GM18505 (cell line): ENCODE data around the gene RAB12.

Source experiments
- ATAC-seq: cut with Tn5 transposase; IDR thresholded peaks from one replicate; pipeline ENCODE4 v1.9.1; 2021; ENCODE audit not compliant: unreplicated experiment
- POLR2A ChIP-seq: IDR thresholded peaks from 4 replicates; pipeline ENCODE4 v1.6.1; 2011; ENCODE audit warnings: borderline replicate concordance; ENCODE audit not compliant: insufficient read depth, insufficient read length; ENCODE audit errors: extremely low read depth

The RAB12 gene

GRCh38 chr18:8667846-8668245 is 58.6 kb downstream of the RAB12 start:
- ATAC-seq = no peak
- TF ChIP-seq POLR2A = no peak

DNA sequence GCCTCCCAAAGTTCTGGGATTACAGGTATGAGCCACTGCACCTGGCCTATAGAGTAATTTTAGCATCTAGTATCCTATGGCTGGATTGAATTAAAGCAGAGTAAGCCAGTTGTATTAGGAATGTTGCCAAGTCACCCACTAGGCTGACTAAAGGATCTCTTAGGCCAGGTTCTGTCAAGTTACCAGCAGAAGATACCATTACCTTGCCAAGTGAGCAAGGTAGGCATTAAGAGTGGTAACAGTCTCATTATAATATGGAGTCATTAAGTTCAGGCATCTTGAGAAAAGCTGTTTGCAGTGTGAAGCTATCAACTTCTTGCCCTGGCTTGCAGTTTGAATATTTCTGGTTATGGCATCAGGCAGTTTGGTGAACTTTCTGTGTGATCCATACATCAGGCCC is 59.1 kb downstream of the RAB12 start:
- no peak for TF ChIP-seq POLR2A

DNA sequence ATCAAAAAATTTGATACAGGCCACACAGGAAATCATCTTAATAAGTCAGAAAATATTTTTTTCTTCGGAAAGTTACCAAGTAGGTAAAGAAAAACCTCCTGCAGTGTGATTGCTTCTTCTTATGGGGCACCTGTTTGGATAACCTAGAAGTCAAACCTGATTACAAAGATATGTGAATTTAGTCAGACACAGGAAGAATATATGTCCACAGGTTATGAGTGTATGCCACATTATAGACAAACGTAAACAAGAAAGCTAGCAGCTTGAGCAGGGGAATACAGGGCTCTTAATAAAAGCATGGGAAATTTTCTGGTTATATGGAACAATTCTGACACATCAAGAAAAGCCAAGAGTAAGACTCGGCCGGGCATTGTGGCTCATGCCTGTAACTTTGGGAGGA is 60.3 kb downstream of the RAB12 start:
- no peak for TF ChIP-seq POLR2A
- no peak for ATAC-seq

More for the DNA sequence above, 59.1 kb downstream of the RAB12 start:
- ATAC-seq = no peak

GRCh38 chr18:8673256-8674209 is 64.3 kb downstream of the RAB12 start:
- TF ChIP-seq POLR2A = no peak
- ATAC-seq = no peak

GRCh38 chr18:8675057-8675456 is 65.8 kb downstream of the RAB12 start:
- no peak for ATAC-seq
- TF ChIP-seq POLR2A = no peak

- ATAC-seq = no peak
- no peak for TF ChIP-seq POLR2A
Measured at GRCh38 chr18:8681196-8681595, 72.0 kb downstream of the RAB12 start.

- no peak for TF ChIP-seq POLR2A
- no peak for ATAC-seq
Measured at GRCh38 chr18:8684577-8684976, 75.3 kb downstream of the RAB12 start.

GRCh38 chr18:8685141-8685913 is 76.1 kb downstream of the RAB12 start:
- ATAC-seq = no peak
- TF ChIP-seq POLR2A = no peak

DNA sequence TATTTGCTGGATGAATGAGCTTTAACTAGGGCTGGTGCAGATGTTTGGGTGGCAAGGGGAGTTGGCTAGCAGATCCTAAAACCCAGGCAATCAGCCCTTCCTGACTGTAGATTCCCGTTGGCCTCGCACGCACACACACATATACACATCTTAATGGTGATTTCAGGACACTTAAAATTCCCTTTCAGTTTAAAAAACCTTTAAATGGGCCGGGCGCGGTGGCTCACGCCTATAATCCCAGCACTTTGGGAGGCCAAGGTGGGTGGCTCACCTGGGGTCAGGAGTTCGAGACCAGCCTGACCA is 76.6 kb downstream of the RAB12 start:
- ATAC-seq = no peak
- no peak for TF ChIP-seq POLR2A

GRCh38 chr18:8686611-8687010 is 77.4 kb downstream of the RAB12 start:
- no peak for ATAC-seq
- TF ChIP-seq POLR2A = no peak

DNA sequence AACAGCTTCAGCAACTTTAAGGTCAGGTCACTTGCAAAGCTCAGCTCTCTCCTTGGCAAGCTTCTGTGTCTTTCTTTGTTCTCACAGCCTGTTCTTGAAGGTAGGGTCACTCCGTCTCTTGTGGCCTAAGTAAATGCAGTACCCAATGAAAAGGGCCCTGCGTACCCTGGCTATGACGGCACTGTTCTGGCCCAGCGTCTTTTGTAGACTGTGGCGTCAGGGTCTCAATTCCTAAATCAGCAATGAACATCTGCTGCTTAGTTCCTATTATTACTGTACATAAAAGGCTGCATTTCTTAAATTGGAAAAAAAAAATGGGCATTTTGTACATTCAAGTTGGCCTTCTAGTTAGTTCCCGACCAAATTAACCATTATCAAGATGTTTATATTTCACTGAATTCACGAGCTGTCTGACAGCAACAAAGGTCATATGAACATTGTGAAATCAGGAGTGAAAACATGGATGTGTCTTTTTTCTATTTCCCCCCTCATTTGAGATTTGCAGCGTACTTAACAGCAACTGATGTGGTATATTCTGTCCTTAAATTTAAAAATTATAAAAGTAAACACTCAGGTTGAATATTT is 79.1 kb downstream of the RAB12 start:
- ATAC-seq = no peak
- TF ChIP-seq POLR2A = no peak

DNA sequence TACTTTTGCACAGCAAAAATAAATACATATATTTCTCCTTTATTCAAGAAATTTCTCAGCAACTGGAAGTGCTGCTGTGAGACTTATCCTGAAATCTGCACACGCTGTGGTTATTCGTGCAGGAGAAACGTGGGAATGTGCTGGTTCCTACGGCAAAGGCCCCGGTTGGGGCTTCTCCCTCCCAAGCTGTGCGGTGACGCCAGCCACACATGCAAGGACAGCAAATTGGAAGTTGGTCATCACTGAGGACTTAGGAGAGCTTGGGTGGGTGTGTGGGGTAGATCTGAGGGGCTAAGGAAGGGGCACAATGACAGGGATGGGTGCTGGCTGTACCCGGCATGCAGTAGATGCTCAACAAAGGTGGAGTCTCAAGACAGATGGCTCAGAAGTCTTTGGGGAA is 79.6 kb downstream of the RAB12 start:
- TF ChIP-seq POLR2A = no peak
- no peak for ATAC-seq
